Suprapubic skin (tissue), 4 donors: Measurements from ENCODE around the gene ERCC4.

ENCODE experiments used
- CTCF ChIP-seq, 2 donors: fragments of 200-600 bp in 1 of 2; fragments of 450-650 bp in 1 of 2; sonication (generic) in 1 of 2; IDR thresholded peaks; one replicate each; pipeline ENCODE4 v1.5.1; 2016 to 2019; ENCODE audit warnings: antibody characterized with exemption in 2 of 2, mild to moderate bottlenecking in 1 of 2, moderate library complexity in 1 of 2
- EP300 ChIP-seq: sonication (generic); formaldehyde crosslinking; IDR thresholded peaks from one replicate; pipeline ENCODE4 v1.6.1; 2017; ENCODE audit warnings: antibody characterized with exemption
- POLR2A ChIP-seq, 2 donors: fragments of 450-650 bp; IDR thresholded peaks; one replicate each; pipeline ENCODE4 v1.6.1; 2017; ENCODE audit warnings: antibody characterized with exemption in 2 of 2, mild to moderate bottlenecking in 2 of 2, moderate library complexity in 2 of 2
- POLR2AphosphoS5 ChIP-seq, 3 donors: sonication (generic); formaldehyde crosslinking; IDR thresholded peaks; one replicate each; pipeline ENCODE4 v1.6.1; 2017; ENCODE audit warnings: antibody characterized with exemption in 3 of 3

- TF ChIP-seq CTCF (IDR thresholded peaks at IDR 0.05) (no peak), POLR2A (IDR thresholded peaks at IDR 0.05) (no peak), EP300 (no peak), POLR2AphosphoS5 (IDR thresholded peaks at IDR 0.05) (no peak)
These were observed 37.5 kb downstream of the ERCC4 start for GRCh38 chr16:13957197-13958078.
